Neural progenitor cell (in vitro differentiated cells): ENCODE data around the gene RPS6KA2.
"Not testable (repeated sequence)": the region's sequence is repeated elsewhere in the genome, so short reads cannot be mapped to it uniquely, and the experiment has no call there.

Experiments
- EZH2 ChIP-seq: fragments of 200-600 bp; sonication (generic); IDR thresholded peaks from 2 replicates; pipeline ENCODE4 v1.6.1; 2017; ENCODE audit warnings: antibody characterized with exemption, mild to moderate bottlenecking, moderate library complexity
- TF ChIP-seq, protein P1 (sequence below): fragments of 200-600 bp; sonication (generic); IDR thresholded peaks from 2 replicates; pipeline ENCODE4 v1.5.1; 2017; ENCODE audit warnings: antibody characterized with exemption, mild to moderate bottlenecking

DNA sequence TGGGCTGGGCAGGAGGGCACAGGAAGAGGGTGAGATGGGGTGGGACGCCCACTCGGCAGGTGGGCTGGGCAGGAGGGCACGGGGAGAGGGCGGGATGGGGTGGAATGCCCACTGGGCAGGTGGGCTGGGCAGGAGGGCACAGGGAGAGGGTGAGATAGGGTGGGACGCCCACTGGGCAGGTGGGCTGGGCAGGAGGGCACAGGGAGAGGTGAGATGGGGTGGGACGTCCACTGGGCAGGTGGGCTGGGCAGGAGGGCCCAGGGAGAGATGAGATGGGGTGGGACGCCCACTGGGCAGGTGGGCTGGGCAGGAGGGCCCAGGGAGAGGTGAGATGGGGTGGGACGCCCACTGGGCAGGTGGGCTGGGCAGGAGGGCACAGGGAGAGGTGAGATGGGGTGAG, 45.2 kb downstream of the RPS6KA2 start:
- TF ChIP-seq, protein P1, sequence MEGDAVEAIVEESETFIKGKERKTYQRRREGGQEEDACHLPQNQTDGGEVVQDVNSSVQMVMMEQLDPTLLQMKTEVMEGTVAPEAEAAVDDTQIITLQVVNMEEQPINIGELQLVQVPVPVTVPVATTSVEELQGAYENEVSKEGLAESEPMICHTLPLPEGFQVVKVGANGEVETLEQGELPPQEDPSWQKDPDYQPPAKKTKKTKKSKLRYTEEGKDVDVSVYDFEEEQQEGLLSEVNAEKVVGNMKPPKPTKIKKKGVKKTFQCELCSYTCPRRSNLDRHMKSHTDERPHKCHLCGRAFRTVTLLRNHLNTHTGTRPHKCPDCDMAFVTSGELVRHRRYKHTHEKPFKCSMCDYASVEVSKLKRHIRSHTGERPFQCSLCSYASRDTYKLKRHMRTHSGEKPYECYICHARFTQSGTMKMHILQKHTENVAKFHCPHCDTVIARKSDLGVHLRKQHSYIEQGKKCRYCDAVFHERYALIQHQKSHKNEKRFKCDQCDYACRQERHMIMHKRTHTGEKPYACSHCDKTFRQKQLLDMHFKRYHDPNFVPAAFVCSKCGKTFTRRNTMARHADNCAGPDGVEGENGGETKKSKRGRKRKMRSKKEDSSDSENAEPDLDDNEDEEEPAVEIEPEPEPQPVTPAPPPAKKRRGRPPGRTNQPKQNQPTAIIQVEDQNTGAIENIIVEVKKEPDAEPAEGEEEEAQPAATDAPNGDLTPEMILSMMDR: not testable (repeated sequence)
- TF ChIP-seq EZH2: not testable (repeated sequence)
